Activated CD8-positive, alpha-beta memory T cell treated with anti-CD3 and anti-CD28 coated beads, Interleukin-2, amount 10 ng/mL, durations not matched to agents 7 days and 5 days (primary cell): ENCODE data around the gene ZNF648. TPM values are rescaled to one million over a fixed set of nuclear protein-coding genes. Genes with fewer than 3 reads are reported as not detected.
A peak's percentile ranks its signal among the peaks of the same experiment; 100 is the strongest.
"Not testable (repeated sequence)": the region's sequence is repeated elsewhere in the genome, so short reads cannot be mapped to it uniquely, and the experiment has no call there.

Source experiments
- ATAC-seq: fragments of 150-1000 bp; cut with Tn5 transposase; one replicate; pipeline ENCODE4 v1.10.0; 2021; ENCODE audit warnings: moderate library complexity
- CTCF ChIA-PET: fragments of 350-600 bp; sonication (Branson Sonifier 250); formaldehyde crosslinking; loops from one replicate; lab custom pipeline; 2021; ENCODE audit warnings: antibody characterized with exemption; lab: Charles Lee
- DNase-seq: peaks from one replicate; pipeline ENCODE4 v3.0.0-alpha.2; 2020
- H3K27ac Mint-ChIP-seq: one replicate; pipeline ENCODE4 v1.8.0; 2021; ENCODE audit warnings: mild to moderate bottlenecking, mixed read lengths
- H3K27me3 Mint-ChIP-seq: one replicate; pipeline ENCODE4 v1.8.0; 2021; ENCODE audit warnings: mixed read lengths
- H3K36me3 Mint-ChIP-seq: one replicate; pipeline ENCODE4 v1.8.0; 2021; ENCODE audit warnings: mild to moderate bottlenecking, mixed read lengths
- H3K4me1 Mint-ChIP-seq: one replicate; pipeline ENCODE4 v1.8.0; 2021; ENCODE audit warnings: mixed read lengths
- H3K4me3 Mint-ChIP-seq: one replicate; pipeline ENCODE4 v1.8.0; 2021; ENCODE audit warnings: mild to moderate bottlenecking, moderate library complexity, mixed read lengths
- H3K9me3 Mint-ChIP-seq: one replicate; pipeline ENCODE4 v1.8.0; 2022; ENCODE audit warnings: low read depth, mixed read lengths
- total RNA-seq, 2 experiments: library from RNA; stranded (reverse); gene quantifications; one replicate each; pipeline ENCODE4 v1.2.3, GENCODE V29; 2021

ZNF648 gene, protein sequence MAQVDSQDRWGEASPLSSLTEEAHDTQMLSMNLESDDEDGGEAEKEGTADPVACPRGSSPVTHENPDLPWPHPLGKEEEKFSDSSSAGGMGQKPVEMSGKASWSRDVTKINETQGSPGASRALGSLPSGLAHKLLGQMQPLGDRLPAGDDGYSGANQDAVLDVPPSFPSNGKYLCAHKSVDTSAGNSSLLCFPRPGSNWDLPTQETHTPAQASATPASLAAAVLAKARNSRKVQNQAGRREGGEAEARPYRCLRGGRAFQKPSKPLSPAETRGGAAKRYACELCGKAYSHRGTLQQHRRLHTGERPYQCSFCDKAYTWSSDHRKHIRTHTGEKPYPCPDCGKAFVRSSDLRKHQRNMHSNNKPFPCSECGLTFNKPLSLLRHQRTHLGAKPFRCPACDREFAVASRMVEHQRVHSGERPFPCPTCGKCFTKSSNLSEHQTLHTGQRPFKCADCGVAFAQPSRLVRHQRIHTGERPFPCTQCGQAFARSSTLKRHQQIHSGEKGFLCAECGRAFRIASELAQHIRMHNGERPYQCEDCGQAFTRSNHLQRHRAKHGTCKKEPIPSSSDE
- not detected for total RNA-seq

DNA sequence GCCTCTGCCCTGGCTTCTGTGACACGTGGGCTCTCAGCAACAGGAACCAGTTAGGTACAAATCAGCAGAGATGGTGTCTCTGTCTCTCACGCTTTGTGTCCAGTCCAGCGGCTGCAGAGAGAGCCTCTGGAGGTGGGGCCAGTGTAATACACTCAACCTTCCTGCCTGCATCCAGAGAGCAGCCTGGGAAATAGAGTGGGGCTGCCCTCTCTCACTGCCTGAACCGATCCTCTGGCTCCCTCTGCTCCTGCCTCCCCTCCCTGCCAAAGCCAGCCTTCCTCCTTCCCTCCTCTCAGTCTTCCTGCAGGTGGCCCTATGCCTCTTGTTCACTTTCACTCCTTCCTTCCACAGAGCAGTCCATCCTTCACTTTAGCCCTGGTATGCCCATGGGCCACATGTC lies at the start of gene ZNF648:
Gene ZNF648, minus strand, starts transcription at position 119 of the 400 bp plus-strand sequence. CDS start 3,702 bp downstream, outside the sequence.
- DNase-seq, result no peak
- CTCF ChIA-PET, result no interaction called here
- ATAC-seq, result no peak
- Mint-ChIP-seq H3K4me3 (no peak within 1 kb of the TSS), H3K4me1 (no peaks in the 10 kb centered on the region), H3K27me3 (peaks cover 41% of the 10 kb centered on the region), H3K36me3 (no peaks in the 10 kb centered on the region), H3K9me3 (no peaks in the 10 kb centered on the region), H3K27ac (no peak within 1 kb of the TSS)

DNA sequence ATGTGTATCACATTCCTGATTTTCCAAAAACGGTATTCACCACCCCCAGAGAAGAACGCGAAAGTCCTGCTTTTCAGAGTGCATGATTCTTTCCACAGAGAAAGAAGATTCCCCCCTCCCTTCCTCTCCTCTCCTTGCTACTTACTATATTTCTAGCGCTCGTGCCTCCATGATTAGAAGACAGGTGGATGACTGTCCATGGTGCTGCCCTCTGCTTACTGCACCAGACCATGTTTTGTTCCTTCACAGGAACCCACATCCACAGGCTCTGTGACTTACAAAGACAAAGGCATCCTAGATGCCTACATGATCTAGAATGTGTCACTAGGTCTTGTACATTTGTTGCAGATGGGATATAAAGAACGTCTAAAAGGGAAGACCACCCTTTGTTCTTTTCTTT lies 49.1 kb upstream of the ZNF648 start:
- peak; percentile 19 for DNase-seq
- H3K4me1 Mint-ChIP-seq, result no peaks in the 10 kb centered on the region
- no peak overlapping the region for H3K27ac Mint-ChIP-seq
- CTCF ChIA-PET, result no interaction called here
- no peaks in the 10 kb centered on the region for H3K9me3 Mint-ChIP-seq
- H3K4me3 Mint-ChIP-seq, result no peak overlapping the region
- no peaks in the 10 kb centered on the region for H3K36me3 Mint-ChIP-seq
- H3K27me3 Mint-ChIP-seq, result peaks cover 35% of the 10 kb centered on the region
- no peak for ATAC-seq

DNA sequence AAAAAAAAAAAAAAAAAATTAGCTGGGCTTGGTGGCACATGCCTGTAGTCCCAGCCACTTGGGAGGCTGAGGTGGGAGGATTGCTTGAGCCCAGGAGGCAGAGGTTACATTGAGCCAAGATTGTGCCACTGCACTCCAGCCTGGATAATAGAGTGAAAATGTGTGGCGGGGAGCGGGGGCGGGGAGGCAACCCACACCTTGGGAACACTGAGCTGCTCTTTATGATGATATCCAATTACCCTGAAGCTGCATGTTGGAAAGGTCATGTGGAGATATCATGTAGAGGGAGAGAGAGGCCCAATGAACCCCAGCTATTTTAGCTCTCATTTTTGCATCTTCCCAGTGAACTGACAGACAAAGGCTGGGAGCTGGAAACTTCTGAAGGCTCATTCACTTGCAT lies 48.3 kb upstream of the ZNF648 start:
- peaks cover 2% of the 10 kb centered on the region for H3K36me3 Mint-ChIP-seq
- H3K4me1 Mint-ChIP-seq, result no peaks in the 10 kb centered on the region
- peaks cover 33% of the 10 kb centered on the region for H3K27me3 Mint-ChIP-seq
- CTCF ChIA-PET, result no interaction called here
- DNase-seq (peak; percentile 4), ATAC-seq (no peak)
- H3K9me3 Mint-ChIP-seq, result no peaks in the 10 kb centered on the region
- no peak overlapping the region for H3K4me3 Mint-ChIP-seq
- H3K27ac Mint-ChIP-seq, result no peak overlapping the region

DNA sequence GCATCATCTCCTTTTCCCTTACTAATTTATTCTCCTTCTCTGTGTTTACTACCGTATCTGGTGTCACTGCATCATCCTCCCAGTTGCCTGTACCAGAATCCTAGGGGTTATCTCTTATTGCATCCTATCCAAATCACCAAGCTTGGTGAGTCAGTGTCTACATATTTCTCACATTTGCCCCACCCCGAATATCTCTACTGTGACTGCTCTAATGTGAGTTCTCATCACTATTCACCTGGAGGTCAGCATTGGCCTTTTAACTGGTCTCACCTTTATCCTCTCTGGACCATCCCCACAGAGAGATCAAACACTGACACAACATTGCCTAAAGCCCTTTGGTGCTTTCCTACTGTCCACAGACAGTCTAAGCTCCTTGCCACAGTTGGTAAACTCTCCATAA lies 45.7 kb upstream of the ZNF648 start:
- peak; percentile 1 for DNase-seq
- CTCF ChIA-PET, result interaction anchor here (1.1 to 1.9 kb wide), 2 partner anchors 20 to 36 kb away, joined by 4 to 6 read pairs; no protein-coding TSS in a partner anchor
- H3K27ac Mint-ChIP-seq, result no peak overlapping the region
- H3K4me1 Mint-ChIP-seq, result no peaks in the 10 kb centered on the region
- no peaks in the 10 kb centered on the region for H3K9me3 Mint-ChIP-seq
- H3K27me3 Mint-ChIP-seq, result peaks cover 38% of the 10 kb centered on the region
- H3K36me3 Mint-ChIP-seq, result peaks cover 3% of the 10 kb centered on the region
- H3K4me3 Mint-ChIP-seq, result no peak overlapping the region
- no peak for ATAC-seq

DNA sequence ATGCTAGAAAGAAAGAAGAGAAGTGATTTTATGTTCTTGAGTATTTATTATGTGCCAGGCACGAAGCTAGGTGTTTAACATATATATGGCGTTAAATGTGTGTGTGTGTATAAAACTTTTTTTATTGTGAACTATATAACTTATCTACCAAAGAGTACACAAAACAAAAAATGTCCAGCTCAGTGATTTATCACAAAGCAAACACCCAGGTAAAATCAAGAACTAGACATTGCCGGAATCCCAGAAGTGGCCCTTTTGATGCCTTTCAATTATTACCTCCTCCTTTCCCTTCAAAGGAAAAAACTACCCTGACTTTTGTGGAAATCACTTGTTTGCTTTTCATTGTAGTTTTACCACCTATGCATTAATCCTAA lies 40.5 kb upstream of the ZNF648 start:
- DNase-seq (no peak), ATAC-seq (no peak)
- Mint-ChIP-seq H3K4me3 (no peak overlapping the region), H3K36me3 (peaks cover 3% of the 10 kb centered on the region), H3K27me3 (peaks cover 62% of the 10 kb centered on the region), H3K27ac (no peak overlapping the region), H3K9me3 (no peaks in the 10 kb centered on the region), H3K4me1 (no peaks in the 10 kb centered on the region)
- CTCF ChIA-PET, result no interaction called here

DNA sequence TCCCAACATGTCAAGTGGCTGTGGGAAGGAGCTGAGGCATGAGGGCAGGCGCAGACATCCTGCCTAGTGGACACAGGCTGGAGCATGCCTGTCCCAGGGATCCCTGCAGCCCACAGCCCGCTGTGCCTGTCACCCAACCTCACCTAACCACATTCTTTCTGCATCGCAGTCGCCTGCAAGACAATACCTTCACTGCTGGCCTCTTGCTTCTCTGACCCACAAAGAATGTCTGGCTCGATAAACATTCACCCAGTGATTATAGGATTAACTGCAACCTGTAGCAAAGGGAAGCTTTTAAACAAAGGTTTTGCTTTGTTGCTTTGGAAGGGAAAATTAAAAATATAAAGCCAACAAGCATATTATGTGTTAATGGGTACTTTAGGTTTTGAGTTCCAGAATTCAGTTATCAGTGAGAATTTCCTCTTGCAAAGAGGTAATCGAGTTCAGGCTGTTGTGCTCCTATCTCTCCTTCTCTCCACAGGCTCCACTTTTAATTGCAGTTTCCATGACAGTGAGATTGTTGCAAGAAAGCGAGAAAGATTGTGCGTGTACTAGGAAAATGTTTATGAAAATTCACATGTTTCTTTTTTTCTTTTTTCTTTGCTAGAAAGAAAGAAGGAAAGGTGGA lies 40.0 kb upstream of the ZNF648 start:
- Mint-ChIP-seq H3K4me1 (no peaks in the 10 kb centered on the region), H3K27ac (no peak overlapping the region), H3K36me3 (peaks cover 3% of the 10 kb centered on the region), H3K27me3 (peaks cover 62% of the 10 kb centered on the region), H3K9me3 (no peaks in the 10 kb centered on the region), H3K4me3 (no peak overlapping the region)
- DNase-seq (no peak), ATAC-seq (no peak)
- CTCF ChIA-PET, result interaction anchor here (1.1 kb wide), 1 partner anchor 17 kb away, joined by 3 read pairs; no protein-coding TSS in a partner anchor

DNA sequence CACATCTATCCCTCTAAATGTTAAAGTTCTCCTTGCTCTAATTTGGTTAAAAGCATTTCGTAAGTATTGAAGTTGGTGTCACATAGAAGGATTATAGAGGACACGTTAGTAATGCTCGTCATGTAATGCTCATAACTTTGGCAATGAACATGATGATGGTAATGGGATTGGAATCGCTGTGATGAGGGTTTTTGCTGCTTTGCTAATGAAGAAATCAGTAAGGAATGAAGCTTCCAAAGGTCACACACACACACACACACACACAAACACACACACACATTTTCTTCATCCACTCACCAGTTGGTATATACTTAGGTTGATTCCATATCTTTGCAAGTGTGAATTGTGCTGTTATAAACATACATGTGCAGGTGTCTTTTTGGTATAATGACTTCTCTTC lies 36.8 kb upstream of the ZNF648 start:
- H3K36me3 Mint-ChIP-seq, result no peaks in the 10 kb centered on the region
- no peak overlapping the region for H3K4me3 Mint-ChIP-seq
- H3K9me3 Mint-ChIP-seq, result no peaks in the 10 kb centered on the region
- peaks cover 56% of the 10 kb centered on the region for H3K27me3 Mint-ChIP-seq
- no peaks in the 10 kb centered on the region for H3K4me1 Mint-ChIP-seq
- ATAC-seq (no peak), DNase-seq (no peak)
- CTCF ChIA-PET, result interaction anchor here (0.9 kb wide), 1 partner anchor 14 kb away, joined by 3 read pairs; no protein-coding TSS in a partner anchor
- no peak overlapping the region for H3K27ac Mint-ChIP-seq

DNA sequence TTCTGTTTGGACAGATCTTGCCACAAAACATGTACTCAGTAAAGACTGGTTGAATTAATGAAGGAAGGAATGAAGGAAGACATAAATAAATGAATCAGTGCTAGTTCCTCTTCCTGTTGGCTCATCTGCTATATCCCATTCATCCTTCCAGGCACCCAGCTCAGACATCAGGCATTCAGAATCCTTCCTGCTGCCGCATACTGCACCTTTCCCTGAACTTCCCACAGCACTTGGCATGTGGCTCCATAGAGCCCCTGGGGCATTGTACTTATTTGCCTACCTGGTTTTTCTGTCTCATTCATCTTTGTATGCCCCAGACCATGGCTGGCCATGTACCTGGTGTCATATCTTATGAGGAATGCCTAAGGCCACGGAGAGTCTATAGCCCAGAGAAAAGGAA lies 34.4 kb upstream of the ZNF648 start:
- peaks cover 39% of the 10 kb centered on the region for H3K27me3 Mint-ChIP-seq
- no peak overlapping the region for H3K27ac Mint-ChIP-seq
- H3K4me1 Mint-ChIP-seq, result no peaks in the 10 kb centered on the region
- H3K4me3 Mint-ChIP-seq, result no peak overlapping the region
- no peaks in the 10 kb centered on the region for H3K9me3 Mint-ChIP-seq
- no peaks in the 10 kb centered on the region for H3K36me3 Mint-ChIP-seq
- CTCF ChIA-PET, result interaction anchor here (2.2 kb wide), 1 partner anchor 15 kb away, joined by 11 read pairs; no protein-coding TSS in a partner anchor
- DNase-seq (no peak), ATAC-seq (no peak)

DNA sequence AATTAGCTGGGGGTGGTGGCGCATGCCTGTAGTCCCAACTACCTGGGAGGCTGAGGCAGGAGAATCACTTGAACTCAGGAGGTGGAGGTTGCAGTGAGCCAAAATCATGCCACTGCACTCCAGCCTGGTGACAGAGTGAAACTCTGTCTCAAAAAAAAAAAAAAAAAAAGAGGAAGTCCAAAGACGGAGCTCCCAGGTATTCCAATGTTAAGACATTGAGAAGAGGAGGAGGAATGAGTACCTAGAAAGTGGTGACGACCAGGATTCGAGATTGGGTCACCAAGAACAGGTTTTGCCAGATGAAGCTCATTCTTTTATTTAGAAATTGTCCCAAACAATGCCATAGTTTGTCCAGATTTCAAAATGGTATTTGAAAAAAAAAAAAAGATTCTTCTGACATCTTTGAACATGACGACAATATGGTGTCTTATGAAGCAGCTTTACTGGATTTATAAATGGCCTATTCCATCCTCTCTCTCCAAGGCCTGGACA lies 33.0 kb upstream of the ZNF648 start:
- H3K4me3 Mint-ChIP-seq, H3K27ac Mint-ChIP-seq, DNase-seq, ATAC-seq, H3K4me1 Mint-ChIP-seq, H3K9me3 Mint-ChIP-seq, H3K36me3 Mint-ChIP-seq: not testable (repeated sequence)
- CTCF ChIA-PET, result interaction anchor here (1.6 to 2.2 kb wide), 2 partner anchors 10 to 14 kb away, joined by 3 to 11 read pairs; no protein-coding TSS in a partner anchor
- peaks cover 30% of the 10 kb centered on the region for H3K27me3 Mint-ChIP-seq

DNA sequence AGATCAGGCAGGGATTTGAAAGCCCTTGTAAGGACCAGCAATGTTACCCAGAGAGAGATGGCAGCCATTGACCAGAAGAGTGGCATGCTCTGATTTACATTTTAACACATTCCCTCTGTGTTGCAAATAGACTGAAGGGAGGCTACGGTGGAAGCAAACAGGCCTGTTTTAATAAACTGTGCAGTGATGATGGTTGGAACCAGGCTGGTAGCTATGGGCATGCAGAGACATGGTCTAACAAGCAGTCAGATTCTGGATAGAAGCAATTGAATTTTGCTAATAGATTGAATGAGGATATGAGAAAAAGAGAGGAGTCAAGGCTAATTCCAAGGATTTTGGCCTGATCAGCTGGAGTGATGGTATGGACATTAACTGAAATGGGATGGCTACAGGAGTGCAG lies 32.3 kb upstream of the ZNF648 start:
- peaks cover 23% of the 10 kb centered on the region for H3K27me3 Mint-ChIP-seq
- CTCF ChIA-PET, result interaction anchor here (1.6 to 2.2 kb wide), 2 partner anchors 9 to 13 kb away, joined by 3 to 11 read pairs; no protein-coding TSS in a partner anchor
- ATAC-seq (no peak), DNase-seq (no peak)
- no peaks in the 10 kb centered on the region for H3K9me3 Mint-ChIP-seq
- peaks cover 7% of the 10 kb centered on the region for H3K4me1 Mint-ChIP-seq
- H3K4me3 Mint-ChIP-seq, result no peak overlapping the region
- no peaks in the 10 kb centered on the region for H3K36me3 Mint-ChIP-seq
- no peak overlapping the region for H3K27ac Mint-ChIP-seq

DNA sequence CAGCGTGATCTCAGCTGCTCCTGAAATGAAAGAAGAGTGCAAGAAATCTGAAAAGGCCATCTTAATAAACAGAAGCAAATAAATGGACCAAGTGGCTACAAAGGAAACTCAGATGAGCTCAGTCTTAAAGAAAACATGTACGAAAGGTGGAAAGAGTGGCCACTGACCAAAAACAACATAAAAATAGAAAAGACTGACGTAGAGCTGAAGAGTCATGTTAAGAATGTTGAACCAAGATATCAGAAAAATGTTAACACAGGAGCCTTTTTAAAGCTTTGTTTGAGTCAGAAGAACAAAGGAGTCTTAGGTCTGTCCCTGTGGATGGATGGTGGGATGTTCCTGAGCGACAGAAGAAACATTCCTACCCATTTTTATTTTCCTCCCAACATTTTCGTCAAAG lies 30.8 kb upstream of the ZNF648 start:
- CTCF ChIA-PET, result interaction anchor here (0.6 to 1.5 kb wide), 3 partner anchors 12 to 304 kb away, joined by 3 to 4 read pairs (median 4); no protein-coding TSS in a partner anchor
- Mint-ChIP-seq H3K9me3 (no peaks in the 10 kb centered on the region), H3K4me1 (peaks cover 21% of the 10 kb centered on the region), H3K27me3 (peaks cover 16% of the 10 kb centered on the region), H3K36me3 (no peaks in the 10 kb centered on the region), H3K4me3 (no peak overlapping the region), H3K27ac (no peak overlapping the region)
- DNase-seq (no peak), ATAC-seq (no peak)

DNA sequence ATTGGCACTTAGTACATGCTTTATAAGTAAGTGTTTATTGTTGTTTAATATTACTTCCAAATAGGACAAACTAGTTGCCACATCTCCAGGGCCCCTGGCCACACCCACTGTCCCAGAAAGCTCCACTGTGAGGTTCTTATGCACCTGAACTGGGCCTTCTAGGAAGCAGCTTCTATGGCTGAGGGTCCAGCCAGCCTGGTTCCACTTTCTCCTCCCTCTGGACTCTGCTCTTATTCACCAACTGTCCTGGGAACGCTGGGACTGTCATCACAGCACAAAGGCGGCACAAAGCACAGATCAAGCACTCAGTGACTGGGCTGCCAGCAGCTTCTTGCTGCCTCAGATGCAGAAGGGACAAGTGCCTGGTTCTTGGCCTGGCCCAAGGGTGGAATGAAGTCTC lies 29.6 kb upstream of the ZNF648 start:
- no peak for DNase-seq
- CTCF ChIA-PET, result interaction anchor here (1.5 kb wide), 1 partner anchor 52 kb away, joined by 4 read pairs; no protein-coding TSS in a partner anchor
- no peak for ATAC-seq
- peaks cover 33% of the 10 kb centered on the region for H3K4me1 Mint-ChIP-seq
- H3K36me3 Mint-ChIP-seq, result no peaks in the 10 kb centered on the region
- H3K27me3 Mint-ChIP-seq, result peaks cover 16% of the 10 kb centered on the region
- H3K27ac Mint-ChIP-seq, result no peak overlapping the region
- H3K4me3 Mint-ChIP-seq, result no peak overlapping the region
- no peaks in the 10 kb centered on the region for H3K9me3 Mint-ChIP-seq

DNA sequence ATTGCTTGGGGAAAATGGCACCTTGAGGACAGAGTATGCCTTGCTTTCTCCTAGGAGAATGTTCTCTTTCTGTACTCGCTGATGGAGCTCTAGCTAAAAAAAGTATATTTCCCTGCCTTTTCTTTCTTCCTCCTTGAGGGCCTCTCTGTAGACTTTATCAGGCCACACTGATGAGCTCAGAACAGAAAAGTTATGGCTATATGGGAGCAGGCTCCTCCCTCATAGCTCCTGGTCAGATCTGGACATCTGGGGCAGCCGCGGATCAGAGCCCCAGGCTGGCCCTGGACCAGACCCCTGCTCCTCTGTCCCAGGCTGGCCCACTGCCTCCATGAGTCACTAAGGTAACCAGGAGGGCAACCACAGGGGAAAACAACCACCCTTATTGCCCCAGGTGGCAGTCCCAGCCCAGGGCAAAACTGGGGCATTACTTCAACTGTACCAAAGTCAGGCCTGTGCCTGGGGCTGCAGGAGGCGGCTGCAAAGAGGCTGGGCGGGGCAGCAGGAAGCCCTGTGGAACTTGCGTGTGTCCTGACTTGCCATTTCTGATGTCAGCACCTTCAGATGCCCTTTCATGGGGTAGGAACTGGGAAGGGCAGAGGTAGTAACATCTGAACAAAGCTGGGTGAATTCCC lies 26.3 kb upstream of the ZNF648 start:
- Mint-ChIP-seq H3K27me3 (peaks cover 5% of the 10 kb centered on the region), H3K36me3 (no peaks in the 10 kb centered on the region), H3K9me3 (no peaks in the 10 kb centered on the region), H3K27ac (peak overlapping the region; percentile 84), H3K4me1 (peaks cover 47% of the 10 kb centered on the region), H3K4me3 (no peak overlapping the region)
- CTCF ChIA-PET, result interaction anchor here (0.7 to 1.9 kb wide), 8 partner anchors 9 to 697 kb away, joined by 3 to 19 read pairs (median 4); no protein-coding TSS in a partner anchor
- ATAC-seq (no peak), DNase-seq (no peak)
